SK-N-SH (cell line): Measurements from ENCODE around the gene GPR155. TPM values are rescaled to one million over a fixed set of nuclear protein-coding genes. Genes with fewer than 3 reads are reported as not detected.

ENCODE experiments used
- CTCF ChIA-PET: fragments of 300-600, 350-600 bp; formaldehyde crosslinking; extraction: SDS; loops from one replicate; lab custom pipeline; 2021; lab: Yijun Ruan, JAX
- POLR2A ChIA-PET: fragments of 350-600 bp; sonication (Branson Sonifier 250); formaldehyde crosslinking; extraction: SDS; loops from one replicate; lab custom pipeline; 2020; ENCODE audit warnings: antibody characterized with exemption, inconsistent platforms; lab: Yijun Ruan, JAX
- DNase-seq: peaks from one replicate; pipeline ENCODE4 v3.0.0; 2012
- H2AFZ ChIP-seq: fragments of 200-600 bp; sonication (generic); 2 replicates; pipeline ENCODE4 v1.8.1; 2016; ENCODE audit warnings: antibody characterized with exemption, mild to moderate bottlenecking, low read depth
- H3F3A ChIP-seq: fragments of 200-600 bp; sonication (generic); replicated peaks from 2 replicates; pipeline ENCODE3; 2016; ENCODE audit warnings: antibody characterized with exemption, mild to moderate bottlenecking; ENCODE audit not compliant: insufficient read depth
- H3K27ac ChIP-seq, 2 experiments: fragments of 200-500 bp in 1 of 2; fragments of 200-600 bp in 1 of 2; sonication (Bioruptor generic) in 1 of 2; sonication (generic), shearing (Covaris generic) in 1 of 2; 2 replicates each; pipeline versions ENCODE4 v1.5.1 to v1.6.1; 2014 to 2016; ENCODE audit warnings: low read depth in 2 of 2, inconsistent platforms in 1 of 2, low read length in 1 of 2, mild to moderate bottlenecking in 1 of 2, mixed read lengths in 1 of 2
- H3K27me3 ChIP-seq: fragments of 200-600 bp; sonication (generic), shearing (Covaris generic); 2 replicates; pipeline ENCODE4 v1.6.1; 2016; ENCODE audit warnings: mixed run types; ENCODE audit not compliant: insufficient read depth
- H3K36me3 ChIP-seq, 2 experiments: fragments of 200-500 bp in 1 of 2; fragments of 200-600 bp in 1 of 2; sonication (Bioruptor generic) in 1 of 2; sonication (generic) in 1 of 2; replicated peaks in 1 of 2; 2 replicates each; pipeline versions ENCODE3 to v1.5.1; 2014 to 2016; ENCODE audit warnings: low read length in 1 of 2, mild to moderate bottlenecking in 1 of 2; ENCODE audit not compliant: insufficient read depth in 2 of 2, control insufficient read depth in 1 of 2
- H3K4me1 ChIP-seq, 2 experiments: fragments of 200-500 bp in 1 of 2; fragments of 200-600 bp in 1 of 2; sonication (Bioruptor generic) in 1 of 2; sonication (generic), shearing (Covaris generic) in 1 of 2; 2 replicates each; pipeline versions ENCODE4 v1.5.1 to v1.6.1; 2014 to 2016; ENCODE audit warnings: low read depth in 1 of 2, low read length in 1 of 2, mixed run types in 1 of 2; ENCODE audit not compliant: insufficient read depth in 2 of 2, control insufficient read depth in 1 of 2
- H3K4me2 ChIP-seq: fragments of 200-600 bp; sonication (generic), shearing (Covaris generic); 2 replicates; pipeline ENCODE4 v1.6.1; 2017; ENCODE audit warnings: mixed run types
- H3K4me3 ChIP-seq, 2 experiments: fragments of 200-500 bp in 1 of 2; fragments of 200-600 bp in 1 of 2; sonication (Bioruptor generic) in 1 of 2; sonication (generic), shearing (Covaris generic) in 1 of 2; 2 replicates each; pipeline versions ENCODE4 v1.5.1 to v1.8.1; 2014 to 2016; ENCODE audit warnings: low read depth in 2 of 2, inconsistent platforms in 1 of 2, low read length in 1 of 2, mild to moderate bottlenecking in 1 of 2, mixed read lengths in 1 of 2, moderate library complexity in 1 of 2
- H3K79me2 ChIP-seq: fragments of 200-600 bp; sonication (generic); 2 replicates; pipeline ENCODE4 v1.8.1; 2017; ENCODE audit warnings: mild to moderate bottlenecking; ENCODE audit not compliant: insufficient read depth
- H3K9ac ChIP-seq: fragments of 200-600 bp; sonication (generic); 2 replicates; pipeline ENCODE4 v1.6.1; 2017; ENCODE audit warnings: mixed run types
- H3K9me2 ChIP-seq: fragments of 200-600 bp; sonication (generic); 2 replicates; pipeline ENCODE4 v1.6.1; 2017; ENCODE audit warnings: mixed run types
- H3K9me3 ChIP-seq: fragments of 200-600 bp; sonication (generic); 2 replicates; pipeline ENCODE4 v1.6.1; 2017; ENCODE audit warnings: mixed run types, mild to moderate bottlenecking, moderate library complexity
- H4K20me1 ChIP-seq: fragments of 200-600 bp; sonication (generic); 2 replicates; pipeline ENCODE4 v1.6.1; 2017; ENCODE audit warnings: mild to moderate bottlenecking, mixed run types; ENCODE audit not compliant: insufficient read depth
- CHD2 ChIP-seq: fragments of 150-350 bp; IDR thresholded peaks from 2 replicates; pipeline ENCODE4 v1.6.1; 2018; ENCODE audit warnings: low read length; ENCODE audit not compliant: partially characterized antibody
- FOXJ3 ChIP-seq: sonication (generic); formaldehyde crosslinking; IDR thresholded peaks from 2 replicates; pipeline ENCODE4 v1.5.1; 2020; ENCODE audit warnings: mild to moderate bottlenecking, missing genetic modification reagents
- FOXM1 ChIP-seq: IDR thresholded peaks from 2 replicates; pipeline ENCODE4 v1.4.0; 2012; ENCODE audit warnings: low read depth, mild to moderate bottlenecking
- GABPA ChIP-seq: IDR thresholded peaks from 2 replicates; pipeline ENCODE4 v1.4.0; 2012; ENCODE audit warnings: low read depth, mild to moderate bottlenecking
- GATA2 ChIP-seq: sonication (generic); formaldehyde crosslinking; IDR thresholded peaks from 2 replicates; pipeline ENCODE4 v1.5.0; 2020; ENCODE audit warnings: mild to moderate bottlenecking, missing genetic modification reagents
- MXI1 ChIP-seq: IDR thresholded peaks from 2 replicates; pipeline ENCODE4 v1.6.1; 2012; ENCODE audit warnings: mild to moderate bottlenecking, low read depth, low read length, improper control_type of control experiment
- POLR2AphosphoS5 ChIP-seq: IDR thresholded peaks from 2 replicates; pipeline ENCODE4 v1.6.1; 2012; ENCODE audit warnings: low read depth, low read length
- RCOR1 ChIP-seq: fragments of 150-350 bp; IDR thresholded peaks from 2 replicates; pipeline ENCODE4 v1.6.1; 2017; ENCODE audit warnings: antibody characterized with exemption, low read length
- RXRA ChIP-seq: IDR thresholded peaks from 2 replicates; pipeline ENCODE4 v1.4.0; 2012; ENCODE audit warnings: low read depth, mild to moderate bottlenecking, borderline replicate concordance
- SMC3 ChIP-seq: IDR thresholded peaks from 2 replicates; pipeline ENCODE4 v1.6.1; 2012; ENCODE audit warnings: low read depth, low read length, improper control_type of control experiment
- TCF12 ChIP-seq: IDR thresholded peaks from 2 replicates; pipeline ENCODE4 v1.4.0; 2012
- YY1 ChIP-seq: IDR thresholded peaks from 2 replicates; pipeline ENCODE4 v1.4.0; 2012; ENCODE audit warnings: low read depth, mild to moderate bottlenecking
- whole genome bisulfite sequencing: methylation state at CpG from one replicate; pipeline ENCODE4 v1.1.6; 2017; ENCODE audit warnings: low lambda C conversion rate; 5-methylcytosine and 5-hydroxymethylcytosine counted together
- polyA plus RNA-seq, 3 experiments: library from polyadenylated mRNA; depleted of rRNA; stranded (reverse); fragments of >200 nt; gene quantifications; 2 replicates each; pipeline ENCODE4 v1.2.3, GENCODE V29; 2012
- TF ChIP-seq, protein P1 (sequence below): IDR thresholded peaks from 2 replicates; pipeline ENCODE4 v1.4.0; 2012; ENCODE audit warnings: low read depth, borderline replicate concordance
- TF ChIP-seq, protein P2 (sequence below): fragments of 150-350 bp; IDR thresholded peaks from 2 replicates; pipeline ENCODE4 v1.6.1; 2017; ENCODE audit warnings: antibody characterized with exemption, low read length, low read depth, borderline replicate concordance
- TF ChIP-seq, protein P3 (sequence below): IDR thresholded peaks from 2 replicates; pipeline ENCODE4 v1.6.1; 2012; ENCODE audit warnings: mild to moderate bottlenecking, low read depth, low read length, moderate library complexity
- TF ChIP-seq, protein P4 (sequence below): fragments of 200-600 bp; sonication (generic); IDR thresholded peaks from 2 replicates; pipeline ENCODE4 v1.6.1; 2017; ENCODE audit warnings: antibody characterized with exemption, mild to moderate bottlenecking, moderate library complexity

Gene GPR155
- polyA plus RNA-seq, 1 of the 3 experiments (the other 2 are of a cell fraction) = 3.5 TPM

DNA sequence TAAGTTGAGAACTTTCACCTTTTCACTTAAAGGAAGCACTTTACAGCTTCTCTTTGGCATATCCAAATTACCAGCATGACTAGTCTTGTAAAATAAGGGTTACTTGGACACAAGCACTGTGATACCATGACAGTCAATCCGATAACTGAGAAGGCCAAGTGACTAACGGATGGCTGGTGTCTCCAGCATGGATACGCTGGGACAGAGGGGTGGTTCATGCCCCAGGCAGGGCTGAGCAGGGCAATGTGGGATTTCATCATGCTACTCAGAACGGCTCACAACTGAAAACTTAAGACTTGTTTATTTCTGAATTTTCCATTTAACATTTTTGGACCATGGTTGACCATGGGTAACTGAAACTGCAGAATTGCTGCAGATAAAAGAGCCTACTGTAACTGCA is 43.1 kb upstream of the GPR155 start:
- no peaks in the 10 kb centered on the region for H3K79me2 ChIP-seq
- no peak overlapping the region for H2AFZ ChIP-seq
- H4K20me1 ChIP-seq = no peaks in the 10 kb centered on the region
- no peaks in the 10 kb centered on the region for H3K27me3 ChIP-seq
- WGBS = 75% methylated on average over 4 of the region's 4 CpGs
- no peak for DNase-seq
- H3F3A ChIP-seq = no peaks in the 10 kb centered on the region
- no peak overlapping the region for H3K4me3 ChIP-seq
- ChIA-PET CTCF (no interaction called here), POLR2A (no interaction called here)
- H3K4me2 ChIP-seq = no peak overlapping the region
- peaks cover 0 to 9% of the 10 kb centered on the region in 2 experiments; a peak in 2 of 4 replicates for H3K4me1 ChIP-seq
- no peaks in the 10 kb centered on the region for H3K9me2 ChIP-seq
- H3K36me3 ChIP-seq = no peaks in the 10 kb centered on the region
- TF ChIP-seq CHD2 (no peak), POLR2AphosphoS5 (no peak), RCOR1 (no peak), FOXM1 (no peak), GABPA (no peak), GATA2 (CRISPR knock-in tag) (no peak), YY1 (no peak), FOXJ3 (CRISPR knock-in tag) (no peak), SMC3 (no peak), MXI1 (no peak), RXRA (no peak), TCF12 (no peak)
- TF ChIP-seq, protein P1, sequence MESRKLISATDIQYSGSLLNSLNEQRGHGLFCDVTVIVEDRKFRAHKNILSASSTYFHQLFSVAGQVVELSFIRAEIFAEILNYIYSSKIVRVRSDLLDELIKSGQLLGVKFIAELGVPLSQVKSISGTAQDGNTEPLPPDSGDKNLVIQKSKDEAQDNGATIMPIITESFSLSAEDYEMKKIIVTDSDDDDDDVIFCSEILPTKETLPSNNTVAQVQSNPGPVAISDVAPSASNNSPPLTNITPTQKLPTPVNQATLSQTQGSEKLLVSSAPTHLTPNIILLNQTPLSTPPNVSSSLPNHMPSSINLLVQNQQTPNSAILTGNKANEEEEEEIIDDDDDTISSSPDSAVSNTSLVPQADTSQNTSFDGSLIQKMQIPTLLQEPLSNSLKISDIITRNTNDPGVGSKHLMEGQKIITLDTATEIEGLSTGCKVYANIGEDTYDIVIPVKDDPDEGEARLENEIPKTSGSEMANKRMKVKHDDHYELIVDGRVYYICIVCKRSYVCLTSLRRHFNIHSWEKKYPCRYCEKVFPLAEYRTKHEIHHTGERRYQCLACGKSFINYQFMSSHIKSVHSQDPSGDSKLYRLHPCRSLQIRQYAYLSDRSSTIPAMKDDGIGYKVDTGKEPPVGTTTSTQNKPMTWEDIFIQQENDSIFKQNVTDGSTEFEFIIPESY = no peak
- TF ChIP-seq, protein P2, sequence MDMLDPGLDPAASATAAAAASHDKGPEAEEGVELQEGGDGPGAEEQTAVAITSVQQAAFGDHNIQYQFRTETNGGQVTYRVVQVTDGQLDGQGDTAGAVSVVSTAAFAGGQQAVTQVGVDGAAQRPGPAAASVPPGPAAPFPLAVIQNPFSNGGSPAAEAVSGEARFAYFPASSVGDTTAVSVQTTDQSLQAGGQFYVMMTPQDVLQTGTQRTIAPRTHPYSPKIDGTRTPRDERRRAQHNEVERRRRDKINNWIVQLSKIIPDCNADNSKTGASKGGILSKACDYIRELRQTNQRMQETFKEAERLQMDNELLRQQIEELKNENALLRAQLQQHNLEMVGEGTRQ = no peak
- TF ChIP-seq, protein P3, sequence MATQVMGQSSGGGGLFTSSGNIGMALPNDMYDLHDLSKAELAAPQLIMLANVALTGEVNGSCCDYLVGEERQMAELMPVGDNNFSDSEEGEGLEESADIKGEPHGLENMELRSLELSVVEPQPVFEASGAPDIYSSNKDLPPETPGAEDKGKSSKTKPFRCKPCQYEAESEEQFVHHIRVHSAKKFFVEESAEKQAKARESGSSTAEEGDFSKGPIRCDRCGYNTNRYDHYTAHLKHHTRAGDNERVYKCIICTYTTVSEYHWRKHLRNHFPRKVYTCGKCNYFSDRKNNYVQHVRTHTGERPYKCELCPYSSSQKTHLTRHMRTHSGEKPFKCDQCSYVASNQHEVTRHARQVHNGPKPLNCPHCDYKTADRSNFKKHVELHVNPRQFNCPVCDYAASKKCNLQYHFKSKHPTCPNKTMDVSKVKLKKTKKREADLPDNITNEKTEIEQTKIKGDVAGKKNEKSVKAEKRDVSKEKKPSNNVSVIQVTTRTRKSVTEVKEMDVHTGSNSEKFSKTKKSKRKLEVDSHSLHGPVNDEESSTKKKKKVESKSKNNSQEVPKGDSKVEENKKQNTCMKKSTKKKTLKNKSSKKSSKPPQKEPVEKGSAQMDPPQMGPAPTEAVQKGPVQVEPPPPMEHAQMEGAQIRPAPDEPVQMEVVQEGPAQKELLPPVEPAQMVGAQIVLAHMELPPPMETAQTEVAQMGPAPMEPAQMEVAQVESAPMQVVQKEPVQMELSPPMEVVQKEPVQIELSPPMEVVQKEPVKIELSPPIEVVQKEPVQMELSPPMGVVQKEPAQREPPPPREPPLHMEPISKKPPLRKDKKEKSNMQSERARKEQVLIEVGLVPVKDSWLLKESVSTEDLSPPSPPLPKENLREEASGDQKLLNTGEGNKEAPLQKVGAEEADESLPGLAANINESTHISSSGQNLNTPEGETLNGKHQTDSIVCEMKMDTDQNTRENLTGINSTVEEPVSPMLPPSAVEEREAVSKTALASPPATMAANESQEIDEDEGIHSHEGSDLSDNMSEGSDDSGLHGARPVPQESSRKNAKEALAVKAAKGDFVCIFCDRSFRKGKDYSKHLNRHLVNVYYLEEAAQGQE = no peak
- TF ChIP-seq, protein P4, sequence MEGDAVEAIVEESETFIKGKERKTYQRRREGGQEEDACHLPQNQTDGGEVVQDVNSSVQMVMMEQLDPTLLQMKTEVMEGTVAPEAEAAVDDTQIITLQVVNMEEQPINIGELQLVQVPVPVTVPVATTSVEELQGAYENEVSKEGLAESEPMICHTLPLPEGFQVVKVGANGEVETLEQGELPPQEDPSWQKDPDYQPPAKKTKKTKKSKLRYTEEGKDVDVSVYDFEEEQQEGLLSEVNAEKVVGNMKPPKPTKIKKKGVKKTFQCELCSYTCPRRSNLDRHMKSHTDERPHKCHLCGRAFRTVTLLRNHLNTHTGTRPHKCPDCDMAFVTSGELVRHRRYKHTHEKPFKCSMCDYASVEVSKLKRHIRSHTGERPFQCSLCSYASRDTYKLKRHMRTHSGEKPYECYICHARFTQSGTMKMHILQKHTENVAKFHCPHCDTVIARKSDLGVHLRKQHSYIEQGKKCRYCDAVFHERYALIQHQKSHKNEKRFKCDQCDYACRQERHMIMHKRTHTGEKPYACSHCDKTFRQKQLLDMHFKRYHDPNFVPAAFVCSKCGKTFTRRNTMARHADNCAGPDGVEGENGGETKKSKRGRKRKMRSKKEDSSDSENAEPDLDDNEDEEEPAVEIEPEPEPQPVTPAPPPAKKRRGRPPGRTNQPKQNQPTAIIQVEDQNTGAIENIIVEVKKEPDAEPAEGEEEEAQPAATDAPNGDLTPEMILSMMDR = no peak
- H3K9ac ChIP-seq = no peak overlapping the region
- no peak overlapping the region for H3K27ac ChIP-seq
- no peaks in the 10 kb centered on the region for H3K9me3 ChIP-seq
